ENCODE results near the gene HSD17B12.
A peak's percentile ranks its signal among the peaks of the same experiment; 100 is the strongest.

HSD17B12 gene

DNA sequence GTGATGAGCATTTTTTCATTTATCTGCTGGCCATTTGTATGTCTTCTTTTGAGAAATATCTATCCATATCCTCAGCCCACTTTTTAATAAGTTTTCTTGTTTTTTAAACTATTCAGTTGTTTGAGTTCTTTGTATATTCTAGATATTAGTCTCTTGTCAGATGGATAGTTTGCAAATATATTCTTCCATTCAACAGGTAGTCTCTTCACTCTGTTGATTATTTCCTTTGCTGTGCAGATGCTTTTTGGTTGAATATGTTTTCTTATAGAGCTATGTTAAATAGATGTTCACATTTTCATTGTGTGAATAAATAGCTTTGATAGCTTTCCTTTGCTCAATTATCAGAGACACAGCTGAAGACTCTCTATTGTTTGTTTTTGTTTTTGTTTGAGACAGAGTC is 131.9 kb downstream of the HSD17B12 start:
- no peak for DNase-seq

DNA sequence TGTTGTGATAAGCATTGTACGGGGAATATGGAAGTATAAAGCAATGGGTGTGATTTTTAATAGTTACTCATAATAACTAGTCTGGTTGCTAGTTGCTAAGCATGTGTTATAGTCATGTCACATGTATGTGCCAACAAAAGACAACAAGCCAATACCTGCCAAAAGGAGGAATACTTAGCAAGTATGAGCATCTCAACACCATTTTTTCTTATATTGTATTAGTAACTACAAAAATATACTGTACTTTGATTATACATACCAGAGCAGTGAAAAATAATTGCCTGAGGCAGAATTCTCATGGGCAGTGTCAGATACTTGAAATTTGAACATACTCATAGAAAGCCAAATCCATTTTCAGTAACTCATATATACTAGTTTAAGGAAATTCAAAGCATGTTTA is 137.7 kb downstream of the HSD17B12 start:
- no peak for DNase-seq

DNA sequence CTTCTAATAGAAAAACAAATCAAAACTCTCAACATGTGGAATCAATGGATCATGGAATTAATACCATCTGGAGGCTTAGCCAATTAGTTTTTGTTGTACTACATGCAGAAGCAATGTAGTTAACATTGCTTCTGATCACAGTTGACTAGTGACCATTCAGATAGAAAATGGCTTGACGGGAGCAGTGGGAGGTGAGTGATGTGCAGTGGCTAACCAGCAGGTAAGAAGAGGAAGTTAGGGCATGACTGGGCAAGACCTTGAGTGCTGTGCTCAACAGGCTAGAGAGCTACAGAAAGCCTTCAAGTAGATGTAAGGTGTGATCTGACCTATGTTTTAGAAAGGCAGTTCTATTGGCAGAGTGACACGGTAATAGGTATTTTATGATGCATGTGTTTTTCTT is 139.4 kb downstream of the HSD17B12 start:
- no peak for DNase-seq

DNA sequence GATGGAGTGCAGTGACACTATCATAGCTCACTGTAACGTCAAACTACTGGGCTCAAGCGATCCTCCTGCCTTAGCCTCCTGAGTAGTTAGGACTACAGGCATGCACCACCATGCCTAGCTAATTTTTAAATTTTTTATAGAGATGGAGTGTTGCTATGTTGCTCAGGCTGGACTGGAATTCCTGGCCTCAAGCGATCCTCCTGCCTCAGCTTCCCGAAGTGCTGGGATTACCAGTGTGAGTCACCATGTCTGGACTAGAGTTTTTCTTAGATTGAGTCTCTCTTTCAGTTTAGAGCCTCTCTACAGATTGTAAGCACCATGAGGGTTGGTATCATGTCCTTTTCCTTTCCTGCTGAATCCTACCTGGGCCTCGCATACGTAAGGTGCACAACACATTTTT is 142.8 kb downstream of the HSD17B12 start:
- no peak for DNase-seq

DNA sequence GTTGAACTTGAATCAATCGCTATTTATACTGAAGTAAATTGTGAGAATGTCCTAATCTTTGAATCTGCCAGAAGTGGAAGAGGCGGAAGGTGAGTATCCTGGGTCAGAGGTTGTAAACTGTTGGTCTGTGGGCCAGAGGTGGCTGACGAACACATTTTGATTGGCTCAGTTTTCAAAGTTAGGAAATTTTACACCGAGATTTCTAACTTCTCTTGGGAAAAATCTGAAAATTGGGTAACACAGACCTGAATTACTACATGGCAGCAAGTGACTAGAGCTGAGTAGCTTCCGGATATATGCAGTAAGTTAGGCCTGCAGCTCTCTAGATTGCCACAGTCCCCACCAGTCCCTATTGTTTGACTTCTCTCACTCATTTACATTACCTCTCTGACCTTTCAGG is 143.3 kb downstream of the HSD17B12 start:
- no peak for DNase-seq

DNA sequence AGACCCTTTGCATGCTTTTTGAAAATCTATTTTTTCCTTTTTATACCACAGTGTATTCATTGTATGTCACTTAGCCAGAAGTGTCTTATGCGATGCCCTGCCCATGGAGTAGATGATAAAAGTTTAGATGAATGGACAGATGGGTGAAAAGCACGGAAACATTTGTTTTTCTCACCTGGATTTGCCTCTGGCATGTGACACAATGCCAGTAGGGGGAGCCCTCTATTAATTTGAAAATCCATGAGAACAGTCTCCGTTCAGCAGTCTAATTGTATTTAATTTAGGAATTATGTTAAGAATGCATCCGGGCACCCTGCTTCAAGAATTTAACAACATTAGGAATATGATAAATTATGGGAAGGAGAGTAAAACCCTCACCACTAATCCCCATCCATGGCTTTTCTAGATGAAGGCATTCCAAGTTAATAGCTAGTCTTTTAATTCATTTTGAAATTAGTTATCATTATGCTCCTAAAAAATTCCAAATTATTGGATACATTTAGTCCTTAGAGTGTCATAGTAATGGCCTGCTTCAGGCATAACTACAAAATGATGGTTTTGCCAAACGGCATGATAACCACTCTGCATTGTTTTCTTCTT is 144.8 kb downstream of the HSD17B12 start:
- peak; percentile 26 for DNase-seq

DNA sequence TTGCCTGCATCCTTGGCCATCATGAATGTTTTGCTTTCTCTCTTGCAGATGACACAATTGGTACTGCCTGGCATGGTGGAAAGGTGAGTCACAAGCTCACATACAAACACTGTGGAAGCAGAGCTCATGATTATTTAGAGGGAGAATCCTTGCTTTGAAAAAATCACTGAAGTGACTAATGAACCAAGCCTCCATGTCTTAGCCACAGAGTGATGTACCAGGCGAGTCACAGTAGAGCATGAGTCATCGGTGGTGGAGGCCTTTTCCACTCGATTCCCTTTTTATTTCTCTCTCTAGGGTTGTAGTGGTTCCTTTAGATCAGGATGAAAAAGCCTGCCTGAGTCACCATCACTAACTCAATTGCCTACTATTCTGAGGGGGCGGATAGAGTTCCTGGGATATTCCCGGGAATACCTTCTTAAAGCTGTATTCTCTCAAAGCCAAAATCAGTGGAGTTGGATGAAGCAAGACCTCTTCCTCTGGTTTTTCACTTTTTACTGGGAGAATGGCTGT is 150.4 kb downstream of the HSD17B12 start:
- DNase-seq = no peak

DNA sequence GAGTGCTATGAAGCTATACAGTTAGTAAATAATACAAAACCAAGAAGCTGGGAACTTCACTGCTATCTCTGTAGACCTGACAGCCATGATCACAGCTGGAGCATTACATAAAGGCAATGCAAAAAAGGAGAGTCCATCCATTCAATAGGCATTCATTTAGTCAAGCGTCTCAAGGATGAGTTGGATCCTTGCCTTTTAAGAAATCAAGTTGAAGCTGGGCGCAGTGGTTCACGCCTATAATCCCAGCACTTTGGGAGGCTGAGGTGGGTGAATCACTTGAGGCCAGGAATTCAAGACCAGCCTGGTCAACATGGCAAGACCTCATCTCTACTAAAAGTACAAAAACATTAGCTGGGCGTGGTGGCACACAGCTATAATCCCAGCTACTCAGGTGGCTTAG is 152.0 kb downstream of the HSD17B12 start:
- no peak for DNase-seq

DNA sequence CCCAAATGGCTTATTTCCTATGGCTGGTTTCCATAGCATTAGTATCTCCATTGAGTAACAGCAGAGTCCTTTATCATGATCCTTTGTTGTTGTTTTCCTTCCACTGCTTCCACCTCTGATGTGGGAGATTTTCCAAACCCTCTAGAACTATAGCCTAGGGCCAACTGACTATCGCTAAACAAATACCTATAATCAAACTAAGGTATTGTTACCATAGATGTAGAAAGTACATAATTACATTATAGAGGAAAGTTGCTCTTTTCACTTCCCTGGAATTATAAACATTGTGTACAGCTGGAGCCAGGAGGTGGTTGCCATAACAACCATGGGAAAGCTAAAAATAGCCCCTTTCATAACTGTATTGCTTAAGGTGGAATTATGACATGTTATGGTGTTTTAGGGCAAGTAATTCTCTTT is 153.1 kb downstream of the HSD17B12 start:
- no peak for DNase-seq

DNA sequence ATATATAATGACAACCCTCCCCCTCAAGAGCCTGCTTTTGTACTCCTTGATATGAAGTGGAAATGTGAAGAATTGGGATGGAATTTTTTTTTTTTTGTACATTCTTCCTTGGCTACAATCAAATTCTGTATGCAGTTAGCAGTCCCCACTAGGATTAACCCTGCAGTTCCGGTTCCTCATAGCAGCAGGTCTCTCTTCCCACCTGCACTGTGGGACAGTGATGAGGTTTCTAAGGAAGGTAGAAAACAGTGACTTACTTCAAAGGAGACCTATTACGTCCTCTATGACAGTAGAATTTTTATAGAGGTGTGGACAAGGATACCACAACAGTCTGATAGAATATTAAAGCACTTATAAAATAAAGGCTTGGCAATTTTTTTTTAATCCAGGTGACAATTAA is 153.7 kb downstream of the HSD17B12 start:
- no peak for DNase-seq

DNA sequence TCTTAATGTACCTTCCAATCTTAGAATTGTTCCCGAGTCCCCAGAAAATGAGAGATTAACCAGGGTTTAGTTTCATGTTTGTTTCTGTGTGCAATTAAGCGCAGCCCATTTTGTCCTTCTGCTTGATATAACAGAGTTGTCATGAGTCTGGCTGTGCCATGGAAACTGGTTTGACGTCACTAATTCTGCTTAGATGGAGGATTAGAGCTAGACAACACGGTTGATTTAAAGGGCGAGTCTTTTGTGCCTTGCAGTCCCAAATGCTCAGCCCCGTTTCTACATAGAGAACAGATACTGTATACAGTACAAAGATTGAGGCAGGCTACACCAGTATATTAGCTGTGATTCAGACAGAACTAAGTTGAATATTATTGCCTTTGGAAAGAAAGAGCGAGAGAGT is 154.6 kb downstream of the HSD17B12 start:
- DNase-seq = no peak

DNA sequence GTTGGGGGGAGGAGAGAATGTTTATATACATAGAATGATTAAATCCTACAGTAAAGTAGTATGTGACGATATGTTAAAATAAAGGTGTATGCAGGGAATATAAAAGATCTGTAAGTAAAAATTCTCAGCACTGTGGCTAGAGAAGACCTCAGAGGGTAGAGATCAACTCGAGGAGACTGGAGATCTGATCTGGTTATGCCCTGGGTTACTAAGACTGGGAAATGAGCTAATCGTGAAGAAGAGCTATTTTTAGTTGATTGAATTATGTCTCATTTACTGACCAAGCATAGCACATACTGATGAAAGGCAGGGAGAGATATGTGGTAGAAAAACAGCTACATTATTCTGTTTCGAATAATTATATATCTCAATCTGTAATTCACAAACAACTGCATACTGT is 157.3 kb downstream of the HSD17B12 start:
- no peak for DNase-seq

DNA sequence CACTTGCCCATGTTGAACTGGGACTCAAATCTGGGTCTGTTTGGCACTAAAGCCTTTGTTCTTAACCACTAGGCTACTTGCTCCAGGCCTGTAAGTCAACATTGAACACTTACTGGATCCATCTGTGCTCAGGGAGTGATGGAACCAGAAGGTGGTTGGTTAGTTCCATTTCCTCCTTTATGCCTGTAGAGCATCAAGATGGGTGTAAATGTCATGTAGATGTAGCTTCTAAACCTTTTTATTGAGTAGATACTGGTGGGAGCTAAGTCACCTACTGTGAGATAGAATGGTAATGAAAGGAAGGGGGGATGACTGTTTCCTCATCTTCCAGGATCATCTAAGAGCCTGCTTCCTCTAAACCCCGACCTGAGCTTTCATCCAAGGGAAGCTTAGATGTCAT is 161.5 kb downstream of the HSD17B12 start:
- DNase-seq = no peak

DNA sequence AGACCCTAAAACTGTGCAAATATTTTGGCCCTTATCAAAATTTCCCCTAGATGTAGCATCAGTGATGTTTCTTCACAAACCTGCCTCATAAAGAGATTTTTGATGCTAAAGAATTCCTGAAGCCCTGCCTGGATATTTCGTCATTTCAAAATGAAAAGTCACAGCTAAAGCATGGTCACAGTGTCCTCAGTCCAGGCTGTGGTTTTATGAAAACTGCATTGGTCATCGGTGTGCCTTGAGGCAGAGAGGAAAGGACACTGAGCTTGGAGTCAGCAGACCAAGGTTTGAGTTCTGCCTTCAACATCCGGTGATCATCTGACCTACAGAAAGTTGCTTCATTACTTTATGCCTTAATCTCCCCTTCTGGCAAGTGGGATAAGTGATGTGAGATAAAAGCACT is 165.3 kb downstream of the HSD17B12 start:
- no peak for DNase-seq

DNA sequence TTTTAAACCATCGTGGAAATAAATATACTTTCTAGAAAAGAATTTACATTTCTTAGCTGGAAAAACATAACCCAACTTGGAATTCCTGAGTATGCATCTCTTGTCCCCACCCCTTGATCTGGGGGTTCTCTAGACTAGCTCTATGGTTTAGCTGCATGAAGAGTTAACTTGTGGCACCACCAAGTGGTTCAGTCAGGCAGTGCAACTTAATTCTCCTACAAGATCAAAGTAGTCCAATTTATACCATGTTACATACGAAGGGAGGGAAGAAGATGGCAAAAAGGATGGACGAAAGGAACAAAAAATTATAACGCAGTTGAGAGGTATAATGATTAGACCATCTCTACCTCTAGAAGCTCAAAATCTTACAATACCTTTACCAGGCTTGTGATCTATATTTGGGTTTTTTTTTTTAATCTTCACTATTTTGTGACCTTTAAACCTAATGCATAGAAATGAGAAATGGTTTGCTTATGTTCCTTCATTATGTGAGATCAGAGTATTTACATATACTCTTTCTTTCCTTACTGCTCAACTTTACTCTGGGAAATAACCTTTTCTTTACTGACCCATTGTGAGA is 171.6 kb downstream of the HSD17B12 start:
- no peak for DNase-seq

DNA sequence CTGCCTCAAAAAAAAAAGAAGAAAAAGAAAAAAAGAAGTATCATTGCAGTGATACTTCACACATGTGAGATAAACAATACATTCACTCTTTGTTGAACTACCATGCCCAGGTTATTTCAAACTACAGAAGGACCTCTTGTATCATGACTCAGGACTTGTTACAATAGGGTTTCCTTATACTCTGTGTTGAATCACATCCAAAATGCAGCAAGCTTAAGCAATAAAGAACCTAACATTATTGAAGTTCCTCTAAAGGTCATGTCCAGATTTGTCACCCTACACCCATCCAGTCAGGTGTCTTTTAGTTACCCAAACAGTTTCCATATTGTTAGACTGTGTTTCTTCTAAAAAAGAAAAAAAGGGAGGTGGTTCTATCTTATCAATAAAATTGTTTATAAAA is 173.2 kb downstream of the HSD17B12 start:
- no peak for DNase-seq

DNA sequence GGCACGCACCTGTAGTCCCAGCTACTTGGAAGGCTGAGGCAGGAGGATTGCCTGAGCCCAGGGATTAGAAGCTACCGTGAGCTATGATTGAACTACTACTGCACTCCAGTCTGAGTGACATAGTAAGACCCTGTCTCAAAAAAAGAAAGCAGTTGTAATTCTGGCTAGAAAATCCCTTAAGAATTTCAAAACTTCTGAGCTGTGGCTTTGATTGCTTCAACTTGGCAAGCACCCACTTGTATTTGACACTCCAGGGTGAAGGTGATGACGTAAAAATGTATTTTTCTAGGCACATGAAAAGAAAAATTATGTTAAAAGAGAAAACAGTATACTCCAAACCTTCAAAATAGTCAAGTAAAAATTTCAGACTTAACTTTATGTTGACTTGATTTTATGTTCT is 176.5 kb downstream of the HSD17B12 start:
- no peak for DNase-seq

DNA sequence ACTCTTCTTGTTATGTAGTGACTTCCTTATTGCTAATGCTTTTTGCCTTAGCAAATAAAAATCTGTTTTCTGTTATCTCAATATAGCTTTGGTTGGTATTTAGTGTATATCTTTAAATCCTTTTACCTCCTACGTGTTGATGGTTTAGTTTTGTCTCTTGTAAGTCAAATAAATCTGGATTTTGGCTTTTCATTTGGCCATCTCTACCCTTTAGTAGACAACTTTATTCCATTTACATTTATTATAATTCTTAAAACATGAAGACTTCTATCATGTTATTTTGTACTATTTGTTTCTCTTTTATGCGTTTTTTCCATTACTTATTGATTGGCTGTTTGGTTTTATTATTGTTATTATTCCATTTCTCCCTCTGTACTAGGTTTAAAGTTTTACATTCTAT is 180.6 kb downstream of the HSD17B12 start:
- DNase-seq = no peak

DNA sequence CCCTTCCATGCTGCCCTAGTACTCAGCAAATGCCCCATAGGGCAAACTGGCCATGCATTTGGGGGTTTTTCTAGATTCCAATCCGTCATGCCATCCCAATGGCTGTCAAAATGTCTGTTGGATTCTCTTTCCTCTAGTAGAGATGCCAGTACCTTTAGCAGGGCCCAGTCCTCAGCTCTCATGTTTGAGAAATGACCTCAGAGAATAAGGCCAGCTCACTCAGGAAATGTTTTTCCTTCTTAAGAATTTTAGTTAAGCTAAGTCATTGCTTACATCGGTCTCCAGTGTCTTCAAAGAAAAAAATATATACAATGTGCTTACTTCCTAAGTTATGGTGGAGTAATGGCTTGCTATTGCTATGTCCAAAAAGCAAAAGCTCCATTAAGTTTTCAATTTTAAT is 186.0 kb downstream of the HSD17B12 start:
- no peak for DNase-seq

DNA sequence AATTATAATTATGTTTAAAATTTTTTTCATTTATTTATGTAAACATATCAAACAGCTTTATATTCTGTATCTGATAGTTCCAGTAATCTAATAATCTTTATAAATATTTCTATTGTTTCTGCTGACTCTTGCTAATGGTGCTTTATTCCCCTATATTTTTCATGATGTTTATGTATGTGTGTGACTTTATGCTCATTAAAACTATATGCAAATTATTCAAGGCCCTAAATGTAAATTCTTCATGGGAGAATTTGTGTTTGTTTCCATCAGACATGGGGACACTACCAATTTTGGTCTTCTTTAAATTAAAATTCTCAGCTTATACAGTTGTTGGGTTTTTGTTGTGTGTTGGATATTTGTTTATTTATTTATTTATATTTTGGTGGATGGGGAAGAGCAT is 186.4 kb downstream of the HSD17B12 start:
- no peak for DNase-seq

DNA sequence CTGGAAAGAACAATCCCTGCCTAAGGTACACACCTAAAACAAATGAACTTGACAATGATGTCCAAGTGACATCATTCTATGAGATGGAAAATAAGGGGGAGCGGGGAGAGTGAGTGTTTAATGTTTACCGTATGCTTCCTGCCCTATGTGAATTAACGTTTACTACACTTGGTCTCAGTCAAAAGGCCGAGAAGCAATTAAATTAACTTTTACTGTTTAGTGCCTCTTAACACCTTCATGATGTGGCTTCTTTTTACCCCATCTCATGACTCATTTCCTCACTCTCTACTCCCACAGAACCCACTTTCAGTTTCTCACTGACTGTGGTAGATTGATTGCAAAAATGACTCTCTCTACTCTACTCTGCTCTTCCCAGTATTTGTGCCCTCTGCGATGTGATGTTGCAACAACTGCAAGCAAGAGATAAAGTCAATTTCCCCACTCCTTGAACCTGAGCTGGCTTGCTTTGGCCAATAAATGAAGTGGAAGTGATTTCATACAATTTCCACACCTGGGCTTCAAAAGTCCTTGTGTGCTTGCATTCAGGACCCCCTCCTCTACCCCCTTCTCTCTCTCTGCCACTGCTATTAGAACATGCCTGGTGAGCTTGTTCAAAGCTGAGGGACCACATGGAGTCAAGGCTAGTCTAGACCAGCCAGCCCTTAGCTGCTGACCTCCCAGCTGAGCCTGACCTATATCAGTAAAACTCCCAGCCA is 188.5 kb downstream of the HSD17B12 start:
- DNase-seq = no peak

DNA sequence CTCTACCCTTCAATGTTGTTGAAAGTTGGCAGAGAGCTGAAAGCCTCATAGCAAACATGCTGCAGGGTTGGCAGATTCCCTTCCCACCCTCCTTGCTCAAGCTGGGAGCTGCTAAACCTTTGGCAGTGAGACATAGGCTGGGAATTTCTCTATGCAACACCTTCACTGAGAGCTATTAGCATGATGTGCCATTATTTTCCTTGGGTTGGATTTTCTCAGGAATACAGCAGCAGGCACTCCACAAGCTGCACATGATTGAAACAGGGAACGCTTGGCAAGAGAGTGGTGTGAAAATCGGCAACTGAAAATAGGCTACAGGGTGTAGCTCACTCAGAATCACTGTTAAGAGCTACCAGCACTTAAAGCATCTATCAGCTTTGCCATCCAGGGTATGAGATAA is 190.5 kb downstream of the HSD17B12 start:
- DNase-seq = no peak

DNA sequence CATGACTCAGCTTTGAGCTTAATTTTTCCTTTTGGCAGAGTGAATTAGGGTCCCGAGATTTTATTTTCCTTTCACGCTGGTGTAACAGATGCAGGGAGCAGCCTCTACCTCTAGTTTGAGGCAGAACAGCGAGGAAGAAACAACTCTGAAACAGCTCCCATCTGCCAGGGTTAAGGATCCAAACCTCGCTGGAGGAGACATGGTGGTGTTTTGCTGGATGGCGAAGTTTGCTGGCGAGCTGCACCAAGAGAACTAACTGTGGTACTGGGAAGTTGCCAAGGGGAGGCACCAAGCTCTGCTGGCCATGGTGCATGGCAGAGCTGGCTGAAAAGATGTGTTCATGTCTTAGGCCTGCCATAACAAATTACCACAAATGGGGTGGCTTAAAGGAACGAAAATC is 192.5 kb downstream of the HSD17B12 start:
- no peak for DNase-seq

DNA sequence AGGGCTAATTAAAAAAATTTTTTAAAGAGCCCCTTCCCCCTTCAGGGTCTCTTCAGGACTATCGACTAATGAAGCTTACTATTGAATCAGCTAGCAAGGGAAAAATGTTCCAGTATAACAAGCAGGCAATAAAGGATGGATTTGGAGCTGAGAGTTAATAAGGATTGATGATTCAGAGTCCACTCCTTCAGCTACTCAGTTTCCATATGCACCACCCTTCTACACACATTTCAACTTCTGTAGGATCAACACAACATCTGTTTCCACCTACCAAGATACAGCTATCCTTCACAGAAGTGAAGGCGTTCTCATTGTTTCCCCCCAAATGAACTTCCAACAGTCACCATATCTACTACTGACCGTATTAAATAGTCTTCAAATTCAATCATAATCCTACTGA is 193.5 kb downstream of the HSD17B12 start:
- DNase-seq = no peak

DNA sequence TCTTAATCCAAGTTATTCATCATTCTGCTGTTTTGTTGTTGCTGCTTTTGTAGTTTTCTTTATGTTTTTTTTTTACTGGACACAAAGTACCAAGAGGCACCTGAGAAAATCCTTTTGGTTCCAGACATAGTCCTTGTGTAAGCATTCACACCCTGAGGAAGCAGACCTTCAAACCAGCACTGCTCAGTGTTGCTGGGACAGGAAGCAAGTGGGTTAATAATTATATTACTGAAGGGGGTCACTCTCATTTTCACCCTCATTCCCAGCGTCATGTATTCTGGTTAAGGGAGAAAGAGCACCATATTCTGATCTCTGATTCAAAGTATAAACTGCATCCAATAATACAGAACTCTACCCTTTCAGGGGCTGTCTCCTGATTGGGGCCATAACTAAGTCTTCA is 194.2 kb downstream of the HSD17B12 start:
- DNase-seq = no peak
